ENCODE measurements around the gene XYLT2. TPM values are rescaled to one million over a fixed set of nuclear protein-coding genes. Genes with fewer than 3 reads are reported as not detected.
"Not testable (repeated sequence)": the region's sequence is repeated elsewhere in the genome, so short reads cannot be mapped to it uniquely, and the experiment has no call there.

The XYLT2 gene
- total RNA-seq, 1 donor from 2014 or later = 31.2 TPM

DNA sequence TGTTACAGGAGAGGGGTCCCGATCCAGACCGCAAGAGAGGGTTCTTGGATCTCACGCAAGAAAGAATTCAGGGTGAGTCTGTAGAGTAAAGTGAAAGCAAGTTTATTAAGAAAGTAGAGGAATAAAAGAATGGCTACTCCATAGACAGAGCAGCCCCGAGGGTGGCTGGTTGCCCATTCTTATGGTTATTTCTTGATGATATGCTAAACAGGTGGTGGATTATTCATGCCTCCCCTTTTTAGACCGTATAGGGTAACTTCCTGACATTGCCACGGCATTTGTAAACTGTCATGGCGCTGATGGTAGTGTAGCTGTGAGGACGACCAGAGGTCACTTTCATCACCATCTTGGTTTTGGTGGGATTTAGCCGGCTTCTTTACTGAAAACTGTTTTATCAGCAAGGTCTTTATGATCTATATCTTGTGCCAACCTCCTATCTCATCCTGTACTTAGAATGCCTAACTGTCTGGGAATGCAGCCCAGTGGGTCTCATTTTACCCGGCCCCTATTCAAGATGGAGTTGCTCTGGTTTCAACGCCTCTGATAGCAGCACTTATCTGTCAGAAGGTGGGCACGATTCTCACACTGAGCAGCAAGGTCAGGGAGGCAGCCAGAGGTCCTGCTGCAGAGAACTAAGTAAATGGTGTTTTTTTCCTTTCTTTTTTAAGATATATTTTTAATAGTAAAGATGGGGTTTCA is 26.5 kb upstream of the XYLT2 start:
- DNase-seq (ENCODE audit: low spot score) = no peak

DNA sequence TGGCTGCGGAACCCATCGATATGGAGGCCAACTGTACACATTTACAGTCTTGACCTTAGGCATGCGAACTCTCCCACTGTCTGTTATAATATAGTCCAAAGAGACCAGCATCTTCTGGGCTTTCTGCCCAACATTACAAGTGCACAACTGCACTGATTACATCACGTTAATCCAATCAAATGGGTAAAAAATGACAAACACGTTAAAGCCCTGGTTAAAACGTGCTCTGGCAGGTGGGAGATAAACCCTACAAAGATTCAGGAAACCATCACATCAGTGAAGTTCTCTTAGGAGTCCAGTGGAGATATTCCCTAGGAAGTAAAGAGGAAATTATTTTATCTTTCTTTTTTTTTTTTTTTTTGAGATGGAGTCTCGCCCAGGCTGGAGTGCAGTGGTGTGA is 23.7 kb upstream of the XYLT2 start:
- no peak for DNase-seq (ENCODE audit: low spot score)

- DNase-seq (ENCODE audit: low spot score) = no peak
These were observed 22.9 kb upstream of the XYLT2 start for GRCh38 chr17:50323060-50323459.

DNA sequence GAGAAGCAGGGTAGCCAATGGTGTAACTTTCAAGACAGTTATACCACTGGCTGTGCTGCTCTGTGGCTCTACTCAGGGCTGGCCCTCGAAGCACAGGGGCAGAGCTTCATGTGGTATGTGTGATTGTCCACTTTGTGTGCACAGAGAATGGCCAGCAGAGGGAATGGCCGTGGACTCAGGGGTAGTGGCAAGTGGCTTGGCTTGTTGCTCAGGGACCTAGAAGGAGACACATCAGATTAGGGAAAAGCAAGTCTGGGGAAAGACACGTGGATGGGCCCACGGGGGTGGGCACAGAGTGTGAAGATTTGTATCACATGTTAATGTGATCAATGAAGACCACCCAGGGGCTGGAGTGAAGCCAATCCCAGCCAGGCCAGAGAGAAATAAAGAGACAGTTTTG is 20.0 kb upstream of the XYLT2 start:
- no peak for DNase-seq (ENCODE audit: low spot score)

- no peak for DNase-seq (ENCODE audit: low spot score)
These were observed 19.0 kb upstream of the XYLT2 start for GRCh38 chr17:50326831-50327364.

DNA sequence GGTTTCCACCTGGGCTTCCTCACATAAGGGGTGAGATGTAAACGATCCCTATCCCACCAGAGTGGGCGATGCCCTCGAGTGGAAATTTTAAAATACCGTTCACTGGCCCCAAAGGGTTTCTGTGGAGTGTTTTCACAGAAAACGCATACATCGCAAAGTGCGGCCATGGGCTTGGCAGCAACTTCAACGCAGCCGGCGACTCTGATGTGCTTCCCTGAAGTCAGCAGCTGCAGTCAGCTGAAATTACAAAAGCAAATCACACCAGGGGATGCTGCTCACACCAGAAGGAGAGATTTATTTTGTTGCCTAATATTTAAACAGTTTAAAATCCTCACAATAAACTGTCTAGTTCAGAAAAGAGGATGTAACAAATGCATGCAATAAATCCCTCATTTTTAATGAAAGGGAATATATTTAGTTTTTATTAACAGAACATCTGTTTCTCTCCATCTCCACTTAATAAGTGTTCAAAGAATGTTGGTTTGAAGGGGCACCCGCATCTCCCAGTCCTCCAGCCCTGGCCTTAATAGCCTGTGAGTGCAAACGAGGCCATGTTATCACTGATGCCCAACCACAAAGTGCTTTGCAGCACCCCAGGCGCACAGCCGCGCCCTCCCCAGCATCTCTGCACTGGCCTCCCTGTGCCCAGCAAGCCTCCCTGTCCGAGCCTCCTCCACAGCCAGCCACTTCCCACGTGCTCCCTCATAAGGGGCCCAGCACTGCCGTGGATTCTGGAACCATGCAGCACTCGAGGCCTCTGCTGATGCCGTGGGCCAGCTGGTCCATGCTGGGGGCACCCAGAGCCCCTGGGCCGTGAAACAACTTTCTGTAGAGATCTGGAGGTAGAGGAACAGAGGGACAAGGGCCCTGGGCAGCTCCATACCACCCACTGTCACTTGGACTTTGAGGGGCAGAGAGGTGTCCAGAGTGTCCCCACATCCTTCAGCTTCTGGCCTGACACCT is 17.3 kb upstream of the XYLT2 start:
- no peak for DNase-seq (ENCODE audit: low spot score)

GRCh38 chr17:50329716-50330115 is 16.2 kb upstream of the XYLT2 start:
- no peak for DNase-seq (ENCODE audit: low spot score)

DNA sequence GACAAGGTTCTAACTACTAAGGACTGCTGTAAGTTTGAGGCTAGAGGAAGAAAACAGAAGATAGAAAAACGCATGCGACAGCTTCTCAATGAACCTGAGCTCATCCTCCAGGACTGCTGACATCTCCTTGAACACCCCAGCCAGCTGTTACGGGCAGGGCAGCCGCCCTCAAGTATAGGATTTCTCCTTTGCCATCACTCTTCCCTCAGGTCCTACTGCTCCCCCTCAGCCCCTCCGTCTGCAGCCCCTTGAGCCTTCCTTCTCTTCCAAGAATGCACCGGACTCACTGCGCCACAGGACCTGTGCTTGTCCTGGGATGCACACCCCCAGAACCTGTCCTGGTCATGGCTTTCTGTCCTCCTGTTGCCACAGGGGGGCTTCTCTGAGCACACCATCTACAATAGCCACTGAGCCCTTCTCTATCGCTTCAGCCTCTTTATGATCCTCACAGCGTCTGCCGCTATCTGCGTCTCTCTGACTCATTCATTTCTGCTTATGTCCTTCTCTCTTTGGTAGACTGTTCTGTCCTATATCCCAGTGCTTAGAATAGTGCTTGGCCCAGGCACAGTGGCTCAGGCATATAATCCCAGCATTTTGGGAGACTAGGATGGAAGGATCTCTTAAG is 15.7 kb upstream of the XYLT2 start:
- no peak for DNase-seq (ENCODE audit: low spot score)

- DNase-seq (ENCODE audit: low spot score) = no peak
These were observed 14.7 kb upstream of the XYLT2 start for GRCh38 chr17:50331085-50331791.

DNA sequence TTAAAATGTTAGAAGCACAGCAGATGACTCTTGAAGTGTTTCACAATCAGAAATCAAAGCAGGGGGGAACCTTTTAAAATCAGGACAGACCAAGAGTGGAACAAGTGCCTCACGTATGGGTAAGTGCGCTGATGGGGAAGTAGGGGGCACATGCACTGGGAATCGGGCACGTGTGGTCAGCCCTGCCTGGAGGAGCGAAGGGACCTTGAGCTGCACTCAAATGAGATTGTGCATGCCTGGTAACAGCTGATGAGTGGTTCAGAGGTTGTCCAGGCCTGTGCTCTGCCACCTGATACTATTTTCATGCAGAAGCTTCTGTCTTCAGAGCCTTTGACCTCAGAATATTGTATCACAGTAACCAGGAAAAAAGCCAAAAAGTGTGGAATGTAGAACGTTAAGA is 13.7 kb upstream of the XYLT2 start:
- no peak for DNase-seq (ENCODE audit: low spot score)

GRCh38 chr17:50333291-50334057 is 12.5 kb upstream of the XYLT2 start:
- not testable (repeated sequence) for DNase-seq (ENCODE audit: low spot score)

GRCh38 chr17:50337956-50338355 is 8.0 kb upstream of the XYLT2 start:
- no peak for DNase-seq (ENCODE audit: low spot score)

- no peak for DNase-seq (ENCODE audit: low spot score)
These were observed 7.3 kb upstream of the XYLT2 start for GRCh38 chr17:50338645-50339044.

DNA sequence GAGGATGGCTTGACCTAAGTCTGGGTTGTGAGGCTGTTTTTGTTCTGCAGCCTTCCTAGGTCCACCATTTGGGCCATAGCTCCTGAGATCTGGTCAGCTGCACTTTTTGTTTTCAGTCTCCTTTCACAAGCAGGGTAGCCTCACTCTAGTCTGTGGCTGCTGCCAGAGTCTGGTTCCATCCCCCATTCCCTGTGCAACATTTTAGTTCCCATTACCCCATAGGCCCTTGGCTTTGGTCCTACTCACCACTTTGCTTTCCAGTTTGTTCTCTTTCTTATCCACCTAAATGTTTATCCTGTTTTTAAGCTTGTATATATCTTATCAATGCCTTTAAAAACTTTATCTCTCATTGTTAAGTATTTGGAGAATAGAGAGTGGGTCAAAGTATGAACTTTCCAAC is 6.5 kb upstream of the XYLT2 start:
- no peak for DNase-seq (ENCODE audit: low spot score)

DNA sequence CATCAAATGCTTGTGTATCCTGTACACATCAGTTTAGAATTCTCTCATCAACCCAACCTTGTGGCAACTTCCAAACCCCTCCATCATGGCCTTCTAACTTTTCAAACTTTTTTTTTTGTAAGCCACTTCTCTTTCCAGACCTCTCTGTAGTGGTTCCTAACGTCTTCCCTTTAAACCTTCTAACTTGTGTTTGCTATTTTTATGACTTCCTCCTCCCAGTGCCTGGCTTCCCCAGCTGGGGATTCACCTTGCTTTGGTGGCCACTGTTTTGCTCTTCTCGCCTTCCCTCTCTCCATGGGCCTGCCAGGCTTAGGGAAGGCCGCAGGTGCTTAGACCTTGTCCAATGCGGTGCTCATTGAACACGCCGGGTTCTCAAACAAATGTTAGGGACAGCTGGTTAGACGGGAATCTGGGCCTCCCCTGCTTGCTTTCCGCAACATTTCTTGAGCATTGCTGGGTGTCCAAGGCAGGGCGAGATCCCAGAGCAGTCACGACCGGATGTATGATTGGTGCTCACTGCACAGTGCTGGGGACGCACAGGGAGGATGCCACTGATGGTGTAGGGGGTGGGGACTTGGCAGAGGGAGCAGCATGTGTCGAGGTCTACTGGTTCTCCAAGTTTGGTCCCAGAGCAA is 1.1 kb upstream of the XYLT2 start:
- no peak for DNase-seq (ENCODE audit: low spot score)

GRCh38 chr17:50346313-50347116 is 589 bp downstream of the XYLT2 start:
- DNase-seq (ENCODE audit: low spot score) = peak; percentile 64

DNA sequence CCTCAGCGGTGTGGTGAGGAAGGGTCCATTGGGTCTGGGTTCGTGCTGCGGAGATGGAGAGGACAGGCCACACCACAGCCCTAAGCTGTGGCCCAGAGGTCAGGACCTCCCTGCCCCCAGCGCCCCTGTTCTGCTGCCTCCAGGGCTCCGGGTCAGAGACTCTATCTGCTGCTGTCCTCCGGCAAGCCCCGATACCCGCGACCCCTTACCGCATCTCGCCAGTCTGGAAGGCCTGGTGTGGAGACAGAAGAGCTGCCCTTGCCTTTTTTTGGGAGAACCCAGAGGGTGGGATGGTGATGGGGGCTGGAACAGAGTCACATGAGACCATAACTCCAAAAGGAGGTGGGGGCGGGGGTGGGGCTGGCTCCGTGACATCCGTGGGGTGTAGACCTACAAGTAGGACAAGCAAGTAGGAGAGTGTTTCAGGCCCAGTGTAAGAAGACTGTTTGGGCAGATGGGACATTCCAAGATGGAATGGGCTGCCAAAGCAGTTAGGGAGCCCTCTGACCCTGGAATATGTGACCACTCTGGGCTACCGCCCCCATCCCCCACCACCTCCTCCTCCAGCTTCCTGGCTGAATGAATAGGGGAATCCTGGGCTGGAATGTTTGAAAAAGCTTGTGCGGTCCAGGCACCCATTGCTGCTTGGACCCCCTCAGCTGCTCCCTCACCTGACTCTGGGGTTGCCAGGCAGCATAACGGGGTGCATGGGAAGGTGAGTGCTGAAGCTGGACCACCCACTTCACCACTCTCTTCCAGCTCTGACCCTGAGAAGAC is 1.4 kb downstream of the XYLT2 start:
- no peak for DNase-seq (ENCODE audit: low spot score)

- no peak for DNase-seq (ENCODE audit: low spot score)
These were observed 2.0 kb downstream of the XYLT2 start for GRCh38 chr17:50347894-50348291.

Data from ureter (tissue), 1 donor.